Naive thymus-derived CD4-positive, alpha-beta T cell (primary cell): Measurements from ENCODE around the gene RNF144A. TPM values are rescaled to one million over a fixed set of nuclear protein-coding genes. Genes with fewer than 3 reads are reported as not detected.

ENCODE experiments used
- ATAC-seq: fragments of 150-1000 bp; cut with Tn5 transposase; 2 replicates; pipeline ENCODE4 v1.10.0; 2021; ENCODE audit warnings: mild to moderate bottlenecking, moderate library complexity
- CTCF ChIA-PET: fragments of 350-600 bp; sonication (Branson Sonifier 250); formaldehyde crosslinking; loops from one replicate; lab custom pipeline; 2021; ENCODE audit warnings: antibody characterized with exemption; lab: Charles Lee
- POLR2A ChIA-PET: fragments of 350-600 bp; sonication (Branson Sonifier 250); formaldehyde crosslinking; loops from one replicate; lab custom pipeline; 2021; ENCODE audit warnings: antibody characterized with exemption, inconsistent platforms; lab: Charles Lee
- DNase-seq, 9 donors: peaks; one replicate each; pipeline versions ENCODE4 v3.0.0 to v3.0.0-alpha.2; 2020 to 2022; ENCODE audit warnings: mixed read lengths in 1 of 9
- H3K27ac ChIP-seq: one replicate; pipeline ENCODE4 v1.7.0; 2013; ENCODE audit warnings: mild to moderate bottlenecking, low read depth, low read length, moderate library complexity
- H3K27me3 ChIP-seq, 2 donors: one replicate each; pipeline ENCODE4 v1.7.0; 2013; ENCODE audit warnings: low read length in 2 of 2, mild to moderate bottlenecking in 2 of 2, moderate library complexity in 2 of 2; ENCODE audit not compliant: control insufficient read depth in 2 of 2, insufficient read depth in 2 of 2
- H3K36me3 ChIP-seq, 3 experiments: 1 replicate in 2 of 3; 2 replicates in 1 of 3; pipeline ENCODE4 v1.7.0; 2013; ENCODE audit warnings: low read length in 3 of 3, mild to moderate bottlenecking in 3 of 3, moderate library complexity in 1 of 3; ENCODE audit not compliant: insufficient read depth in 3 of 3, control insufficient read depth in 2 of 3
- H3K4me1 ChIP-seq, 2 donors: one replicate each; pipeline ENCODE4 v1.7.0; 2013; ENCODE audit warnings: low read length in 2 of 2, mild to moderate bottlenecking in 2 of 2, moderate library complexity in 1 of 2; ENCODE audit not compliant: control insufficient read depth in 2 of 2, insufficient read depth in 2 of 2
- H3K4me3 ChIP-seq: 2 replicates; pipeline ENCODE4 v1.7.0; 2013; ENCODE audit warnings: mild to moderate bottlenecking, low read length
- H3K9me3 ChIP-seq, 3 experiments: 1 replicate in 2 of 3; 2 replicates in 1 of 3; pipeline ENCODE4 v1.7.0; 2013; ENCODE audit warnings: low read length in 3 of 3; ENCODE audit not compliant: control insufficient read depth in 2 of 3
- H3K27ac Mint-ChIP-seq, 9 donors: one replicate each; pipeline ENCODE4 v1.8.0; 2020 to 2022; ENCODE audit warnings: mixed read lengths in 9 of 9, mild to moderate bottlenecking in 8 of 9, moderate library complexity in 5 of 9, inconsistent platforms in 2 of 9
- H3K27me3 Mint-ChIP-seq, 5 donors: one replicate each; pipeline ENCODE4 v1.8.0; 2021 to 2022; ENCODE audit warnings: mixed read lengths in 5 of 5, mild to moderate bottlenecking in 1 of 5
- H3K36me3 Mint-ChIP-seq, 5 donors: one replicate each; pipeline ENCODE4 v1.8.0; 2020 to 2022; ENCODE audit warnings: mixed read lengths in 5 of 5, mild to moderate bottlenecking in 3 of 5, inconsistent platforms in 1 of 5
- H3K4me1 Mint-ChIP-seq, 7 donors: one replicate each; pipeline ENCODE4 v1.8.0; 2020 to 2022; ENCODE audit warnings: mixed read lengths in 7 of 7, mild to moderate bottlenecking in 3 of 7, inconsistent platforms in 1 of 7
- H3K4me3 Mint-ChIP-seq, 10 donors: one replicate each; pipeline ENCODE4 v1.8.0; 2020 to 2022; ENCODE audit warnings: mild to moderate bottlenecking in 10 of 10, mixed read lengths in 10 of 10, moderate library complexity in 6 of 10, inconsistent platforms in 2 of 10
- H3K9me3 Mint-ChIP-seq, 11 donors: one replicate each; pipeline ENCODE4 v1.8.0; 2020 to 2022; ENCODE audit warnings: mixed read lengths in 11 of 11, mild to moderate bottlenecking in 4 of 11, inconsistent platforms in 1 of 11, moderate library complexity in 1 of 11
- intact Hi-C, 2 donors: fragments of 100-400 bp; cut with micrococcal nuclease; formaldehyde crosslinking; loops; one replicate each; pipeline ENCODE4 v1.15.1; 2023
- polyA plus RNA-seq, 2 donors: library from polyadenylated mRNA; unstranded; fragments of 300-500 nt; fragmentation: Illumina TruSeq; gene quantifications; one replicate each; pipeline ENCODE4 v1.2.3, GENCODE V29; 2021
- total RNA-seq, 6 experiments: library from RNA in 5 of 6; stranded (reverse) in 5 of 6; gene quantifications; 1 replicate in 5 of 6; 2 replicates in 1 of 6; pipeline ENCODE4 v1.2.3 and lab custom pipeline; 2021 to 2026

Gene RNF144A
- total and polyA plus RNA-seq, 7 experiments from 2014 or later, result 21.2 to 74.4 (median 56.3) TPM

- peaks cover 3 to 56% (median 54%) of the 10 kb centered on the region in 5 donors for H3K36me3 Mint-ChIP-seq
- Histone ChIP-seq H3K27ac (no peak overlapping the region), H3K36me3 (peaks cover 0 to 3% (median 0%) of the 10 kb centered on the region in 3 experiments), H3K27me3 (peaks cover 0 to 2% of the 10 kb centered on the region in 2 donors), H3K9me3 (no peaks in the 10 kb centered on the region), H3K4me1 (peaks cover 0 to 45% of the 10 kb centered on the region in 2 donors), H3K4me3 (no peak overlapping the region)
- ATAC-seq, result no peak
- peaks cover 41 to 89% (median 86%) of the 10 kb centered on the region in 7 donors for H3K4me1 Mint-ChIP-seq
- DNase-seq, result no peak
- peaks cover 0 to 19% (median 9%) of the 10 kb centered on the region in 11 donors for H3K9me3 Mint-ChIP-seq
- POLR2A ChIA-PET, result interaction anchor here (1.2 to 1.3 kb wide), 2 partner anchors 20 to 66 kb away, joined by 3 read pairs; no protein-coding TSS in a partner anchor
- peak overlapping the region in 5 of 9 donors; percentile 11 to 36 (median 26) for H3K27ac Mint-ChIP-seq
- no peaks in the 10 kb centered on the region for H3K27me3 Mint-ChIP-seq
- CTCF ChIA-PET, result interaction anchor here (1.2 kb wide), 1 partner anchor 14 kb away, joined by 3 read pairs; no protein-coding TSS in a partner anchor
- intact Hi-C loops, result loop anchor here in 1 of 2 donors (5.0 kb wide), 1 partner anchor 34 kb away; no protein-coding TSS in a partner anchor
- peak overlapping the region in 2 of 10 donors; percentile 22 to 60 for H3K4me3 Mint-ChIP-seq
These were observed 13.9 kb downstream of the RNF144A start for GRCh38 chr2:6930923-6931647.

GRCh38 chr2:6931753-6932152 lies 14.5 kb downstream of the RNF144A start:
- H3K27ac Mint-ChIP-seq, result peak overlapping the region in 4 of 9 donors; percentile 19 to 36 (median 30)
- Histone ChIP-seq H3K4me1 (peaks cover 0 to 48% of the 10 kb centered on the region in 2 donors), H3K4me3 (no peak overlapping the region), H3K36me3 (peaks cover 0 to 3% (median 0%) of the 10 kb centered on the region in 3 experiments), H3K9me3 (no peaks in the 10 kb centered on the region), H3K27ac (no peak overlapping the region), H3K27me3 (peaks cover 0 to 2% of the 10 kb centered on the region in 2 donors)
- ATAC-seq (no peak), DNase-seq (no peak)
- CTCF ChIA-PET, result interaction anchor here (0.9 to 2.2 kb wide), 2 partner anchors 12 to 15 kb away, joined by 3 to 6 read pairs; no protein-coding TSS in a partner anchor
- peaks cover 41 to 89% (median 86%) of the 10 kb centered on the region in 7 donors for H3K4me1 Mint-ChIP-seq
- peaks cover 3 to 53% (median 49%) of the 10 kb centered on the region in 5 donors for H3K36me3 Mint-ChIP-seq
- no peaks in the 10 kb centered on the region for H3K27me3 Mint-ChIP-seq
- peak overlapping the region in 4 of 10 donors; percentile 4 to 60 (median 23) for H3K4me3 Mint-ChIP-seq
- POLR2A ChIA-PET, result interaction anchor here (0.6 to 1.3 kb wide), 4 partner anchors 21 to 67 kb away, joined by 3 read pairs; no protein-coding TSS in a partner anchor
- intact Hi-C loops, result loop anchor here in 1 of 2 donors (5.0 kb wide), 1 partner anchor 34 kb away; no protein-coding TSS in a partner anchor
- peaks cover 0 to 17% (median 9%) of the 10 kb centered on the region in 11 donors for H3K9me3 Mint-ChIP-seq

- Mint-ChIP-seq H3K4me1 (peaks cover 40 to 89% (median 86%) of the 10 kb centered on the region in 7 donors), H3K27ac (peak overlapping the region in 3 of 9 donors; percentile 19 to 36 (median 26)), H3K9me3 (peaks cover 0 to 16% (median 9%) of the 10 kb centered on the region in 11 donors), H3K4me3 (peak overlapping the region in 2 of 10 donors; percentile 19 to 60), H3K27me3 (no peaks in the 10 kb centered on the region), H3K36me3 (peaks cover 3 to 51% (median 45%) of the 10 kb centered on the region in 5 donors)
- intact Hi-C loops, result loop anchor here in 1 of 2 donors (5.0 kb wide), 1 partner anchor 35 kb away; no protein-coding TSS in a partner anchor
- H3K27ac ChIP-seq, result no peak overlapping the region
- CTCF ChIA-PET, result interaction anchor here (0.9 to 2.2 kb wide), 3 partner anchors 13 to 19 kb away, joined by 3 to 6 read pairs (median 3); no protein-coding TSS in a partner anchor
- POLR2A ChIA-PET, result interaction anchor here (0.6 to 1.3 kb wide), 5 partner anchors 21 to 67 kb away, joined by 3 read pairs; no protein-coding TSS in a partner anchor
- no peaks in the 10 kb centered on the region for H3K9me3 ChIP-seq
- DNase-seq (no peak), ATAC-seq (no peak)
- H3K4me1 ChIP-seq, result peaks cover 0 to 52% of the 10 kb centered on the region in 2 donors
- no peak overlapping the region for H3K4me3 ChIP-seq
- peaks cover 0 to 2% of the 10 kb centered on the region in 2 donors for H3K27me3 ChIP-seq
- peaks cover 0 to 3% (median 0%) of the 10 kb centered on the region in 3 experiments for H3K36me3 ChIP-seq
These were observed 15.0 kb downstream of the RNF144A start for GRCh38 chr2:6932206-6932605.

- Histone ChIP-seq H3K27me3 (peaks cover 0 to 2% of the 10 kb centered on the region in 2 donors), H3K4me3 (no peak overlapping the region), H3K36me3 (peaks cover 0 to under 1% (median 0%) of the 10 kb centered on the region in 3 experiments), H3K4me1 (peaks cover 3 to 58% of the 10 kb centered on the region in 2 donors), H3K9me3 (no peaks in the 10 kb centered on the region), H3K27ac (no peak overlapping the region)
- ATAC-seq (no peak), DNase-seq (no peak)
- CTCF ChIA-PET, result interaction anchor here (0.6 to 2.2 kb wide), 5 partner anchors 13 to 59 kb away, joined by 3 to 6 read pairs (median 3); no protein-coding TSS in a partner anchor
- POLR2A ChIA-PET, result interaction anchor here (0.9 to 1.3 kb wide), 2 partner anchors 16 to 29 kb away, joined by 3 to 4 read pairs; partner anchors contain the start of gene RNF144A
- Mint-ChIP-seq H3K9me3 (peaks cover 0 to 16% (median 9%) of the 10 kb centered on the region in 11 donors), H3K4me3 (peak overlapping the region in 6 of 10 donors; percentile 4 to 62 (median 46)), H3K27ac (peak overlapping the region in 6 of 9 donors; percentile 2 to 84 (median 59)), H3K36me3 (peaks cover 3 to 51% (median 42%) of the 10 kb centered on the region in 5 donors), H3K4me1 (peaks cover 45 to 93% (median 88%) of the 10 kb centered on the region in 7 donors), H3K27me3 (no peaks in the 10 kb centered on the region)
- intact Hi-C loops, result loop anchor here in 1 of 2 donors (5.0 kb wide), 1 partner anchor 36 kb away; no protein-coding TSS in a partner anchor
These were observed 15.6 kb downstream of the RNF144A start for GRCh38 chr2:6932828-6933227.

- H3K4me3 ChIP-seq, result no peak overlapping the region
- peaks cover 0 to 2% of the 10 kb centered on the region in 2 donors for H3K27me3 ChIP-seq
- ATAC-seq (no peak), DNase-seq (no peak)
- Mint-ChIP-seq H3K27ac (peak overlapping the region in 6 of 9 donors; percentile 12 to 85 (median 60)), H3K36me3 (peaks cover 3 to 41% (median 31%) of the 10 kb centered on the region in 5 donors), H3K4me1 (peaks cover 38 to 89% (median 83%) of the 10 kb centered on the region in 7 donors), H3K27me3 (no peaks in the 10 kb centered on the region), H3K9me3 (peaks cover 0 to 13% (median 8%) of the 10 kb centered on the region in 11 donors), H3K4me3 (peak overlapping the region in 9 of 10 donors; percentile 1 to 72 (median 60))
- no peaks in the 10 kb centered on the region for H3K9me3 ChIP-seq
- H3K27ac ChIP-seq, result no peak overlapping the region
- POLR2A ChIA-PET, result interaction anchor here (1.0 to 1.3 kb wide), 2 partner anchors 13 to 17 kb away, joined by 3 to 4 read pairs; partner anchors contain the start of gene RNF144A
- CTCF ChIA-PET, result interaction anchor here (0.6 to 1.5 kb wide), 2 partner anchors 12 to 20 kb away, joined by 5 to 11 read pairs; no protein-coding TSS in a partner anchor
- no peaks in the 10 kb centered on the region for H3K36me3 ChIP-seq
- H3K4me1 ChIP-seq, result peaks cover 3 to 47% of the 10 kb centered on the region in 2 donors
- intact Hi-C loops, result loop anchor here in 1 of 2 donors (1.0 to 5.0 kb wide), 2 partner anchors 13 to 37 kb away; no protein-coding TSS in a partner anchor
These were observed 16.7 kb downstream of the RNF144A start for GRCh38 chr2:6933911-6934310.
